ENCODE measurements around the gene DTX1. TPM values are rescaled to one million over a fixed set of nuclear protein-coding genes. Genes with fewer than 3 reads are reported as not detected.

The DTX1 gene
- total RNA-seq, 1 experiment from 2014 or later, result 3.0 TPM

GRCh38 chr12:113131556-113131955 lies 75.0 kb downstream of the DTX1 start:
- WGBS (ENCODE audit: extremely low coverage, insufficient read length, low lambda C conversion rate), result no CpG with 5 or more reads among the region's 1 CpG
- Histone ChIP-seq H3K23ac (ENCODE audit: insufficient read length, low read depth, low read length) (no peak overlapping the region), H3K4ac (ENCODE audit: low read depth, low read length) (no peak overlapping the region), H3K27me3 (ENCODE audit: insufficient read depth, low read length) (no peaks in the 10 kb centered on the region), H2AK5ac (ENCODE audit: insufficient read length, low read length) (no peak overlapping the region), H3K14ac (ENCODE audit: insufficient read depth, low read length) (no peak overlapping the region), H4K20me1 (ENCODE audit: control insufficient read depth, insufficient read depth, insufficient read length) (no peaks in the 10 kb centered on the region), H3K56ac (ENCODE audit: insufficient read length, low read depth, low read length) (no peak overlapping the region), H2BK15ac (ENCODE audit: low read depth, low read length) (no peak overlapping the region), H3K9me3 (ENCODE audit: control insufficient read depth, low read depth, low read length) (no peaks in the 10 kb centered on the region), H2AFZ (ENCODE audit: low read length) (no peak overlapping the region), H3T11ph (ENCODE audit: low read length) (no peak overlapping the region), H3K4me1 (ENCODE audit: insufficient read depth, low read length) (no peaks in the 10 kb centered on the region), H3K79me2 (ENCODE audit: insufficient read depth, low read length) (no peaks in the 10 kb centered on the region), H4K8ac (replicated peaks; ENCODE audit: insufficient read length, low read depth, low read length) (no peak overlapping the region), H3K18ac (ENCODE audit: insufficient read length, low read depth, low read length) (no peak overlapping the region), H4K5ac (ENCODE audit: insufficient read length, low read depth, low read length) (no peak overlapping the region), H2BK20ac (ENCODE audit: low read depth, low read length, poor library complexity, severe bottlenecking) (no peak overlapping the region), H4K91ac (ENCODE audit: insufficient read length, low read depth, low read length) (no peak overlapping the region), H3K9ac (ENCODE audit: extremely low read depth, insufficient read length, low read length) (no peak overlapping the region), H3K23me2 (ENCODE audit: insufficient read length, low read depth, low read length, poor library complexity, severe bottlenecking) (peaks cover 12% of the 10 kb centered on the region), H2BK5ac (ENCODE audit: insufficient read length, low read length) (no peak overlapping the region), H2BK12ac (ENCODE audit: insufficient read length, low read depth, low read length) (no peak overlapping the region), H2BK120ac (ENCODE audit: low read depth, low read length, poor library complexity, severe bottlenecking) (no peak overlapping the region), H3K27ac (ENCODE audit: insufficient read length, low read depth, low read length) (no peak overlapping the region), H3K4me2 (ENCODE audit: insufficient read depth, insufficient read length, low read length) (no peak overlapping the region), H3K79me1 (ENCODE audit: insufficient read depth, low read depth, low read length, poor library complexity, severe bottlenecking) (no peaks in the 10 kb centered on the region)
- Mint-ChIP-seq H3K36me3 (ENCODE audit: insufficient read depth in 1 of 3, low read depth in 3 of 3) (no peaks in the 10 kb centered on the region), H3K9me3 (peaks cover 0 to 2% of the 10 kb centered on the region in 2 experiments; a peak in 1 of 5 replicates), H3K4me3 (no peak overlapping the region), H3K27me3 (ENCODE audit: low read depth) (peaks cover 35% of the 10 kb centered on the region), H3K27ac (peak overlapping the region in 1 of 3 experiments; percentile 84; a peak in 2 of 7 replicates), H3K4me1 (peaks cover 12 to 15% of the 10 kb centered on the region in 2 experiments)
- no peak for DNase-seq
- TF ChIP-seq CTCF (conservative IDR thresholded peaks at IDR 0.05), result no peak

Measured in H9 (cell line).